Stomach (tissue), 4 donors: ENCODE results near the gene ADORA1.

ENCODE experiments used
- CTCF ChIP-seq, 7 experiments: fragments of 450-650 bp in 4 of 7; fragments of 200-600 bp in 3 of 7; sonication (generic) in 3 of 7; IDR thresholded peaks; one replicate each; pipeline ENCODE4 v1.5.1; 2016 to 2019; ENCODE audit warnings: antibody characterized with exemption in 7 of 7, control low read depth in 2 of 7, mild to moderate bottlenecking in 1 of 7
- EP300 ChIP-seq: sonication (generic); formaldehyde crosslinking; IDR thresholded peaks from one replicate; pipeline ENCODE4 v1.6.1; 2017; ENCODE audit warnings: antibody characterized with exemption
- POLR2A ChIP-seq, 4 donors: fragments of 450-650 bp; IDR thresholded peaks; one replicate each; pipeline ENCODE4 v1.6.1; 2016; ENCODE audit warnings: antibody characterized with exemption in 4 of 4, control low read depth in 2 of 4, mild to moderate bottlenecking in 1 of 4, moderate library complexity in 1 of 4
- POLR2AphosphoS5 ChIP-seq, 3 donors: sonication (generic); formaldehyde crosslinking; IDR thresholded peaks; one replicate each; pipeline ENCODE4 v1.6.1; 2016; ENCODE audit warnings: antibody characterized with exemption in 3 of 3

DNA sequence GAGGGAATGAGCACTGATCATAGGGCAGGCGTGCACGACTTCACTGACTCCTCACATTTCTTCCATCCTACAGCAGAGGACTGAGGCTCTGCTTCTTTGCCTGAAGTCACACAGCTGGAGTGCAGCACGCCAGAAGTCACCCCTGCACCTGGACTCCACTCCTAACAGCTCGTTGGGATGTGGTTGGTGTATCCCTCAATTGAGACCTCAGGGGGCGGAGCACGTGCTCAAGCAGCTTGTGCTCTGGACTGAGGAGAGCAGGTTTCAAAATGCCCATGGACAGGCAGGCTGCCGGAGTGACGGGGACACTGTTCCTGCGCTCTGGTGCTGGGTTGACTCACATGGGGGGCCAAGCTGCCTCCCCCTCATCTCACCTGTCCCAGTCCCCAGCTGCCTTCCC lies 88.0 kb downstream of the ADORA1 start:
- TF ChIP-seq POLR2A (IDR thresholded peaks at IDR 0.05) (no peak), CTCF (IDR thresholded peaks at IDR 0.05) (no peak), POLR2AphosphoS5 (IDR thresholded peaks at IDR 0.05) (no peak), EP300 (no peak)
